ENCODE data around the gene ALPG.
A peak's percentile ranks its signal among the peaks of the same experiment; 100 is the strongest.
"Not testable (repeated sequence)": the region's sequence is repeated elsewhere in the genome, so short reads cannot be mapped to it uniquely, and the experiment has no call there.

The ALPG gene

DNA sequence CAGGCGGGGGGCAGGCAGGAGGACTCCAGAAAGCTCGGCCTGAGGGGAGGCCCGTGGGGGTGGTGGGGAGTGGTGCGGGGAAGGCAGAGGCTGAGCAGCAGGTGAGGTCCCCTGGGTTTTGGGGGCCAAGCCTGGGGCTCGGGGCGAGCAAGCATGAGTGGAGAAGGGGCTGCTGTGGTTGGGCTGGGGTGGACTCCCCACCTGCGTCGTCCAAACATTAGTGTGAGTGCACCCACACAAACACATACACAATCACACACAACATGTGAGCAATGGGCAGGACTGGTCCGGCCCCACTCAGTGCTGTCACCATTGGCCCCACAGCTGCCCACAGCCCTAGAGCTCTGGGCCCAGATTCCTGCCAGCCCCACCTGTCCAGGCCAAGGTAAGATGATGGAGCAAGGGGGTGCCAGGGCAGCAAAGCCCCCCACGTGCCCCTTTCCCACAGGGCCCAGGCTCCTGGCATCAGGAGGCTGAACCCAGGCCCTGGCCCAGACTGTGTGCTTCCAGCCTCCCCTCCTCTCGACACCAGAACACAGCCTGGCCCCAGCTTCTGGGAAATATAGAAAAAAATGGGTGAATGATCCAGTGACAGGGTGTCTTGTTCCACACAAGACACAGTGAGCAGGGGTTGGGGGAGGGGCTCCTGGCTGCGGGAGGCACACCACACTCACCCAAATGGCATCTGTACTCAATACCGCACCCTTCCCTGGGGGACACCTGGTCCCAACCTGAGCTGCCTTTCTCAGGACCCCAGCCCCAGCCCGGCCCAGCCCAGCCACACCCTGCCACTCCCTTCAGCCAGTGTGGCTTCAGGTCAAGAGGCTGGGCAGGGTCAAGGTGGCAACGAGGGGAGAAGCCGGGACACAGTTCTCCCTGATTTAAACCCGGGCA, 28.6 kb upstream of the ALPG start:
- DNase-seq, result no peak

DNA sequence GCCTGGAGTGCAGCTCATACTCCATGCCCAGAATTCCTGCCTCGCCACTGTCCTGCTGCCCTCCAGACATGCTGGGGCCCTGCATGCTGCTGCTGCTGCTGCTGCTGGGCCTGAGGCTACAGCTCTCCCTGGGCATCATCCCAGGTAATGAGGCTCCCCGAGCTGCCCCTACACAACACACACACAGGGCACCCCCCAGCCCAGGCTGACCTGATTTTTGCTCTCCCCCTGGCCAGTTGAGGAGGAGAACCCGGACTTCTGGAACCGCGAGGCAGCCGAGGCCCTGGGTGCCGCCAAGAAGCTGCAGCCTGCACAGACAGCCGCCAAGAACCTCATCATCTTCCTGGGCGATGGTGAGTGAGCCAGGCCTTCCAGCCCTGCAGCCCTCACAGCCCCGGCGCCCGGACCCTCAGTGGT, 27.9 kb upstream of the ALPG start, which contains the start of gene ALPP:
TSS of gene ALPP (plus strand) at position 17 of the 417 bp plus-strand sequence. CDS start at position 69, 52 bp downstream.
- not testable (repeated sequence) for DNase-seq

DNA sequence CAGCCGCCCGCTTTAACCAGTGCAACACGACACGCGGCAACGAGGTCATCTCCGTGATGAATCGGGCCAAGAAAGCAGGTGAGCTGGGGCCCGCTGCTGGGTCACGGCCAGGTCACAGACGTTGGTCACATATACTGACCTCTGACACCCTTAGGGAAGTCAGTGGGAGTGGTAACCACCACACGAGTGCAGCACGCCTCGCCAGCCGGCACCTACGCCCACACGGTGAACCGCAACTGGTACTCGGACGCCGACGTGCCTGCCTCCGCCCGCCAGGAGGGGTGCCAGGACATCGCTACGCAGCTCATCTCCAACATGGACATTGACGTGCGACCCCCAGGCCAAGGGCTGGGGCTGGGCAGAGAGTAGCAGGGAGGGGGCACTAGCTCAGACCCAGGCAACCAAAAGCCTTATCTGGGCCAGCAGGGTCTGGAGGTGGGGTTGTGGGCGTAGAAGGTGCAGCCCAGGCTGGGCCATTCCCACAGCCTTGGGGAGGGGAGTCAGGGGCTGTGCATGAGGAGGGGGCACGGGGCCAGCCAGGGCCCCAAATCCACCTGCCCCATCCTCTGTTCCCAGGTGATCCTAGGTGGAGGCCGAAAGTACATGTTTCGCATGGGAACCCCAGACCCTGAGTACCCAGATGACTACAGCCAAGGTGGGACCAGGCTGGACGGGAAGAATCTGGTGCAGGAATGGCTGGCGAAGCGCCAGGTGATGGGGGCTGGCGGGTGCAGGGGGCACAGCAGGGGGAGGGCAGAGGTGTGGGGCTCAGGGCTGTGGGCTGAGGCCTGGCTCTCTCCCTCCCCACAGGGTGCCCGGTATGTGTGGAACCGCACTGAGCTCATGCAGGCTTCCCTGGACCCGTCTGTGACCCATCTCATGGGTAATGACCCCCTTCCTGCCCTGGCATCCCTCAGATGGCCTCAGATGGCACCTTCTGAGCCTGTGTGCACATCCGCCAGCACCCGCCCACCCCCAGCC, 26.7 kb upstream of the ALPG start:
- DNase-seq, result not testable (repeated sequence)

DNA sequence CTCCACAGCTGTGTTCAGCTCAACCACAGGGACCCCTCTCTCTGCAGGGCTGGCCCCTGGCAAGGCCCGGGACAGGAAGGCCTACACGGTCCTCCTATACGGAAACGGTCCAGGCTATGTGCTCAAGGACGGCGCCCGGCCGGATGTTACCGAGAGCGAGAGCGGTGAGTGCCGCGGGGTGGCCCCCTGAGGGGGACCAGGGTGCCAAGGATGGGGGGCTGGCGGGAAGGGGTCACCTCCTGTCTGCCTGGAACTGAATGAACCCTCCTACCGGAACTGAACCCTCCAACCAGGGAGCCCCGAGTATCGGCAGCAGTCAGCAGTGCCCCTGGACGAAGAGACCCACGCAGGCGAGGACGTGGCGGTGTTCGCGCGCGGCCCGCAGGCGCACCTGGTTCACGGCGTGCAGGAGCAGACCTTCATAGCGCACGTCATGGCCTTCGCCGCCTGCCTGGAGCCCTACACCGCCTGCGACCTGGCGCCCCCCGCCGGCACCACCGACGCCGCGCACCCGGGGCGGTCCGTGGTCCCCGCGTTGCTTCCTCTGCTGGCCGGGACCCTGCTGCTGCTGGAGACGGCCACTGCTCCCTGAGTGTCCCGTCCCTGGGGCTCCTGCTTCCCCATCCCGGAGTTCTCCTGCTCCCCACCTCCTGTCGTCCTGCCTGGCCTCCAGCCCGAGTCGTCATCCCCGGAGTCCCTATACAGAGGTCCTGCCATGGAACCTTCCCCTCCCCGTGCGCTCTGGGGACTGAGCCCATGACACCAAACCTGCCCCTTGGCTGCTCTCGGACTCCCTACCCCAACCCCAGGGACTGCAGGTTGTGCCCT, 25.2 kb upstream of the ALPG start:
- peak; percentile 46 for DNase-seq

DNA sequence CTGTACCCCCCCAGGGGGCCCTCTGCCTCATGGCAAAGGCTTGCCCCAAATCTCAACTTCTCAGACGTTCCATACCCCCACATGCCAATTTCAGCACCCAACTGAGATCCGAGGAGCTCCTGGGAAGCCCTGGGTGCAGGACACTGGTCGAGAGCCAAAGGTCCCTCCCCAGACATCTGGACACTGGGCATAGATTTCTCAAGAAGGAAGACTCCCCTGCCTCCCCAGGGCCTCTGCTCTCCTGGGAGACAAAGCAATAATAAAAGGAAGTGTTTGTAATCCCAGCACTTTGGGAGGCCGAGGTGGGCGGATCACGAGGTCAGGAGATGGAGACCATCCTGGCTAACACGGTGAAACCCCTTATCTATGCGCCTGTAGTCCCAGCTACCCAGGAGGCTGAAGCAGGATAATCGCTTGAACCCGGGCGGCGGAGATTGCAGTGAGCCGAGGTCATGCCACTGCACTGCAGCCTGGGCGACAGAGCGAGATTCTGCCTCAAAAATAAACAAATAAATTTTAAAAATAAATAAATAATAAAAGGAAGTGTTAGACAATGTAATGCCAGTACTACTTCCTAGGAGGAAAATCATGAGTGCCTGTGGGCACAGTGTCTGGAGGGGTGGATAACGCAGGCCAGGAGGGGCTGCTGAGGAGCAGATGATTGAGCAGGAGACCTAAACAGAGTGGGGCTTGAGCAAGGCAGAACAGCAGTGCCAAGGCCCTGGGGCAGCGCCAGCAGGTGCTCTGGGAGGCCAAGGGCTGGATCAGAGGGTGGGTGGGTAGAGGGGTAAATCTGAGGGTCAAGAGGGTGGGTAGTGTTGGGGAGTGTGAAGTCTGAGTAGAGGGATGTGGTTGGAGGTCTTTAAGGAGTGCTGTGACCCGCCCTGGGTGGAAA, 24.1 kb upstream of the ALPG start:
- no peak for DNase-seq

DNA sequence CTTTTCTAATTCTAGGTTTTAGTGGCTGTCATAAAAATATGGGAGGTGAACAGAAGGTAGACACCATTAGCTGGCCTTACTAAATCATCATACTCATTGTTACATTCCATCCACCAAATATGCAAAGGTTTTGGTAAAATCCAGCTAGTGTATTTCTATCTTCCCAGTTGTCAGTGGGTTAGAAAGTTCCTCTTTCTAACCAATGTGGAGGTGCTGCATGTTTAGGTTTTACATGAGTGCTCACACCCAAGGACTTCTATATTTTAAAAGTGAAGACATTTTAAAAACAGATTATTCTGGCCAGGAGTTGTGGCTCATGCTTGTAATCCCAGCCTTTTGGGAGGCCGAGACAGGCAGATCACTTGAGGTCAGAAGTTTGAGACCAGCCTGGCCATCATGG, 22.2 kb upstream of the ALPG start:
- no peak for DNase-seq

DNA sequence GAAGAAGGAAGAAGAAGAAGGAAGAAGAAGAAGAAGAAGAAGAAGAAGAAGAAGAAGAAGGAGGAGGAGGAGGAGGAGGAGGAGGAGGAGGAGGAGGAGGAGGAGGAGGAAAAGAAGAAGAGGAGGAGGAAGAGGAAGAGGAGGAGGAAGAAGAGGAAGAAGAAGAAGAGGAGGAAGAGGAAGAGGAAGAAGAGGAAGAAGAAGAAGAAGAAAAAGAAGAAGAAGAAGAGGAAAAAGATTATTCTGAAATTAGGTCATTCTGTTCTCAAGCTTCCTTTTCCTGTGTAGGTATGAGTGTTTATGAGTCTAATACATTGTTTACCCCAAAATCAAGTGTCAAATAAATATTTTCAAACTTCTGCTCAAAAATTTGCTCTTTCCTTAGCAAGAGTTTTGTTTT, 21.6 kb upstream of the ALPG start:
- not testable (repeated sequence) for DNase-seq

DNA sequence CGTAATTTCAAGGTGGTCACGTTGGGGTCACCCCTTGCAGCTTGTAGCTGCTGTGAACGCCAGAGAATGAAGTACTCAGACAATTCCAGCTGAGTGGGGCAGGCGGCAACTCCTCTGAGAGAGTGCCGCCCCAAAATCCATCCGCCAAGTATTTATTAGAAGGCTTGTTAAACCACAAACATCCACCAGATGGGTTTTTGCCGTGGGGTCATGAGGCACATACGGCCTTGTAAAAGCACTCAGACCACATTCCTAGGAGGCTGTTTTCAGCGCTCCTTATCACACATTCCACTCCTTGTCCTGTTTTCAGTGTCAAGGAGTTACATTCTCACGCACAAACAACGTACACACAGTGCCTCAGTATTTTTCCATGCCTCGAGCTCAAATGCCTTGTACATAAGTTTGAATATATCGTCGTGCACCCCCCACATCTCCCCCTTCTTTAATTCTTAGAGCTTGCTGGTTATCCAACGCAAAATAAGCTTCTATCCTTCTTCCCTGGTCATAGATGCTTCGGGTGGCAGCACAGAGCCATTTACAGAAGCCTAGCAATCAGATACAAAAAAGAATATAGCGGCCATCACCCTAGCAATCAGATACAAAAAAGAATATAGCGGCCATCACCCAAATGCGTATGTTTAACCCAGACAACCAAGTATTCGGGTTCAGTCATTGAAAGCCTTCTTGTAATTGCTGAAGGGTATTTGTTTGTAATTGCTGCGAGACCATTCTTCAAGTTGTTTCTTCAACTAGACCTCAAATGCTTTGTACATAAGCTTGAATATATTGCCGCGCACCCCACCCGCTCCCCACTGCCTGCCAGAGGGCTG, 20.8 kb upstream of the ALPG start:
- DNase-seq, result peak; percentile 9

DNA sequence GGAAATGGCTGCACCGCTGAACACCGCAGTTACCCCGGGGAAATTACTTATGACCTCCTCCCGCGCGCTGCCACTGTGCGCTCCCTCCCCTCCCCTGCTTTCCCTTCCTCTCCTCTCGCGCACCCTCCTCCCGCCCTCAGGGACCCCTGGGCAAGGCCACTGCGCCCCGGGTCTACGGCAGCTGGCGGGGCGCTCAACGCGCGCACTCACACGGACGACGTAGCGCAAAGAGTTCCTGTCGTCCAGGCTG, 20.2 kb upstream of the ALPG start:
- DNase-seq, result no peak

DNA sequence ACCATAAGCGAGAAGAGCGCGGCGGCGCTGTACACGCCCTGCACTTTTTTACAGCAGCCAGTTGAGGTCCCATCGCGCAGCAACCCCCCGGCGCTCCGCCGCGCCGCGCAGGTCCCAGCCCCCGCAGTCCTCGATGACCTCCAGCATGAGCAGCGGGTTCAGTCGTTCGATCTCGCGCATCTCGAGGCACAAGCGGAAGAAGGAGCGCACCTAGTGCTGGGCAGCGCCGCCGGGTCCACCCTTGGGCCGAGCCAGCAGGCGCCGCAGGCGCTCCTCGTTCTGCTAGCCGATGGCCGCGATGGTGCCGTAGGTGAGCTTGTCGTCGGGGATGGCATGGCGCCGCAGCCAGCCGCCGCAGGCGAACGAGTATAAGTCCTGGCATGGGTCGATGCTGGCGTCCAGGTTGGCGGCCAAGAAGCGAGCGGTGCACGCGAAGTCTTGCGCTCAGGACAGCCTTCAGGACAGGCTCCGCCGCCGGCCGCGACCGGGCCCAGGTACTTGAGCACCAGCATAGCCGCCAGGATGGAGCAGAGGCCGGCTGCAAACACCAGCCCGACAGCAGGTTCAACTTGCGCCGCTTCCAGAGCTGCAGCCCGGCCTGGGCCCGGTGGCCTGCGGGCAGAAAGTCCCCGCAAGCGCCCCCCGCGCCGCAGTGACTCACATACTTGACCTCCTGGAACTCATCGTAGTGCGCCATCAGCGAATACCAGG, 19.7 kb upstream of the ALPG start:
- DNase-seq, result peak; percentile 42

DNA sequence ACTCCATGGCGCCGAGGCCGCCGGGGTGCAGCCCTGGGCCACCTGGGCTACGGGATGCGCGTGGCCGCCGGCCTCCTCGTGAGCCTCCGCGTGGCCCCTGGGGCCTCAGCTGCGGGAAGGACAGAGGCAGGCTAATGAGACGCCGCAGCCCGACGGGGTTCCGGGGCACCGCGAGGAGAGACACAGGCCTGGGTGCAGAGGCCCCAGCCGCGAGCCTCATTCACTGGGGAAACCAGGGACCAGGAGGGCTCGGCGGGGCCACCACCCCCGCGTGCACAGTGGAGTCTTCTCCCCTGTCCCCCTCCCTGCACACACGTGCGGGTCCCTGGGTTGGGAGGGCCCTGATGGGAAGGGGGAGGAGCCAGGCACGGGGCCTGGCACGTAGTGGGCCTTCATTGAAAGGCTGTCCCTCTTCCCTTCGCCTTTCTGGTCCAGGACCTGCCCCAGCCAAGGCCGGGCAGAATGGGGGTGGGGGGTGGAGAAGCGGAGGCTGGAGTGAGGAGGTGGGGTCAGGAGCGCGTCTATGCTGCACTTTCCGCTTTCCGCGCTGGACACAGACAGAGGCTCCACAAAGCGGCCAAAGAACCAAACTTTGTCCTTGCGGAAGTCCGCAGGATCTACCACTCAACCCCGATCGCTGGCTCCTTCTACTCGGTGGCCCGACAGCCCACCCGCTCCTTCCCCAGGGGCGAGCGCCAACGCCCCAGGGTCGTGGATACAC, 19.0 kb upstream of the ALPG start:
- peak; percentile 13 for DNase-seq

DNA sequence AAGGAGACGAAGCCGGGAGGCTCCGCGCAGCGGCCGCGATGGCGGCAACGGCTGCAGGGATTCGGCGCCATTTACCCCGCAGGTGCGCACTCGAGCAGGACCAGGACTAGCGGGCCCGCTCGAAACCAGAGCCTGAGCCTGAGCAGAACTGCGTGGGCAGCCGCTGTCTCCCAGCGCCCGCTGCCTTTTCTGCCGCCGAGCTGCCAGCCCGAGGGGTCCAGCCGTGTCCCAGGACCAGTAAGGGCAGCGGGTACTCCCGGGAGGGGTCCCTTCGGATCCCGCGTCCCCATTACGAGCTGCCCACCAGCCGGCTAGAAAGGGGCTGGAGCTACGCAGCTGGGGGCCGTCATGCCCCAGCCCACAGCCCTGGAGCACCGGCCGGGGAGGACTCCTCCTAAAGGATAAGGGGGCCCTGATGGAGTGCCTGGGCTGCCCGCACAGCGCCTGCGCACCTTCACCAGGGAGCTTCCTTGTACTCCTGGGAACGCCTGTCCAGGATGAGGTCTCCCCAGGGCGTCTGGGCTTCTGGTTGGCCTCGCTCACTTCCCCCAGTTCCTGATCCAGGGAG, 18.2 kb upstream of the ALPG start:
- DNase-seq, result peak; percentile 20

DNA sequence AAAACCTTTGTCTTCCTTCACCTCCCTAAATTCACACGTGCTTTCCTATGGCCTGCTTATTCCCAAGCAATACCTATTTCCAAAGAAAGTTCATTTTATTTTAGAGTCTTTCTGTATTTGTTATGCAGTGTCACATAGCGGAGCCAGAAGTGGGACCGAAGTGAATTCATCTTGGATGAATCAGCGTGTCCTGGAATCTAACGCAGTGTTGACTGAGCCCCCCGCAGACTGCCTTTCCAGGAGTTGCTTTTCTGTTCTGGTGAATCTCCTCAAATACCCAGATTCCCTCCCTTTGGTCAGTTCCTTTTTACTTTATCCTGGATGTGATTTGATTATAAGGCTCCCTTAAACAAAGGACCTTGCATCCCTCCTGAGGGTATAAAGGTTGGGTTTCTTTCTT, 17.3 kb upstream of the ALPG start:
- DNase-seq, result no peak

DNA sequence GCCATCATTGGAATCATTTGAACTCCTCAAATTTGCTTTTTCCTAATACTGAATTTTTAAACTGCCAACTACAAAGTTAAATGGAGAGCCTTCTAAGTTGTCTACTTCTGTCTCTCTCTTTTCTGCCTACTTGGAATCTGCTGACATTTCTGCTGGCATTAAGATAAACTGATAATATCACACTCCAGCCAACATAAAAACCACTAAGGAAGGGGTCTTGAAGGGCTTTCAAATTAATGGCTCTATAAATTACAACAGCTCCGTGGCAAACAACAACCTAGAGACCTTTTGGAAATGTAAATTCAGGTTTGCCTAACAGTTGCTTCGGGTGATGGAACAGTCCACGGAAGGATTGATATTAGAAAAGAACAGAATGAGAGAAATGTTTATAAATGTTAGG, 16.0 kb upstream of the ALPG start:
- DNase-seq, result no peak

DNA sequence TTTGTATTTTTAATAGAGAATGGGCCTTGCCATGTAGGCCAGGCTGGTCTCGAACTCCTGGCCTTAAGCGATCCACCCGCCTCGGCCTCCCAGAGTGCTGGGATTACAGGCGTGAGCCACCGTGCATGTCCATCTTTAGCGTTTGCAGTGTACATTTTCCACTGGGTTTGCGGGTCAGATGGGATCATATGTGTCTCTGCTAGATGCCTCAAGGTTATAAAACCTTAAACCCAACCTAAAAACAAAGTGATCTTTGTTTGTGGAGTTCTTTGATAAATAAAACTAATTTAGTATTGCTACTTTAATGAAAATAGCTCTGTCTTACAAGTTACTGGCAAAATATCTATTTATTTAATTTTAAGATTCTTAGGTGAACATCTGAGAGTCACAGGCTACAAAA, 13.1 kb upstream of the ALPG start:
- DNase-seq, result no peak

DNA sequence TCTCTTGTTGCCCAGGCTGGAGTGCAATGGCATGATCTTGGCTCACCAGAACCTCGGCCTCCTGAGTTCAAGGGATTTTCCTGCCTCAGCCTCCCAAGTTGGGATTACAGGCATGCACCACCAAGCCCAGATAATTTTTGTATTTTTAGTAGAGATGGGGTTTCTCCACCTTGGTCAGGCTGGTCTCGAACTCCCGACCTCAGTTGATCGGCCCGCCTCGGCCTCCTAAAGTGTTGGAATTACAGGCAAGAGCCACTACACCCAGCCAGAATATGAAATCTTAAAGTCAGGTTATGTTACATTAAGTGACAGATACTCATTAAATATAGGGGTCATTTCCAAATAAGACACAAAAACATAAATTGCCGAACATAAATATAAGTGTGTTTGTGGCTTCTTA, 12.2 kb upstream of the ALPG start:
- not testable (repeated sequence) for DNase-seq

DNA sequence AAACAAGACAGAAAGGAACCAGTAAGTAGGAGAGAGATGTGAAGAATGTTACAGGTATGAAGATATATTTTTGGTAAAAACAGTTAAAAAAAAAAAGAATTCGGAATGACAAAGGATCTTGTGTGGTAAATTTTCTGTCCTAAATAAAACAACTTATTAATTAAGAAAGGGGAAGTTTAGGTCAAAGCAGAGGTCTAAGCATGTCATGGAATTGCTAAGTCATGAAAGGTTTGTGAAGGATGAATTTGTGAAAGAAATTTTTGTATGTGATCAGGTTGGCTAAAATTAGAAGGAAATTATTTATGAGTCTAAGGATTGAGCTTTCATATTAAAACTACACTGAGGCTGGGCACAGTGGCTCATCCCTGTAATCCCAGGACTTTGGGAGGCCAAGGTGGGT, 11.1 kb upstream of the ALPG start:
- DNase-seq, result no peak

DNA sequence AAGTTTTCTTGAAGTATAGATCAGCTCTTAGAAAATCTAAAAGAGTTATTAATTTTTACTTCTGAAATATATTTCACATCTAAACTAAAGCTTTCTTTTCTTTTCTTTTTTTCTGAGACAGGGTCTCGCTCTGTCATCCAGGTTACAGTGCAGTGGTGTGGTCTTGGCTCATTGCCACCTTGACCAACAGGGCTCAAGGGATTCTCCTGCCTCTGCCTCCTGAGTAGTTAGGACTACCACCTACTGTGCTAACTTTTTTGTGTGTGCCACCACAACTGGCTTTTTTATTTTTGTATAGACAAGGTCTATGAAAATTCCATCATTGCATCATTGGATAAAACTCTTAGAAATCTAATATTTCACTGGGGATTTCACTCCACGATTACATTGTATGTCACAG, 10.0 kb upstream of the ALPG start:
- no peak for DNase-seq
